ENCODE results near the gene APOC3.

APOC3 gene

GRCh38 chr11:116852261-116853031 lies 22.7 kb downstream of the APOC3 start:
- no peak for DNase-seq

GRCh38 chr11:116853461-116854073 lies 23.9 kb downstream of the APOC3 start:
- no peak for DNase-seq

- no peak for DNase-seq
Measured at GRCh38 chr11:116855413-116855812, 25.7 kb downstream of the APOC3 start.

GRCh38 chr11:116856423-116856822 lies 26.7 kb downstream of the APOC3 start:
- DNase-seq = no peak

- DNase-seq = no peak
Measured at GRCh38 chr11:116857316-116857715, 27.6 kb downstream of the APOC3 start.

DNA sequence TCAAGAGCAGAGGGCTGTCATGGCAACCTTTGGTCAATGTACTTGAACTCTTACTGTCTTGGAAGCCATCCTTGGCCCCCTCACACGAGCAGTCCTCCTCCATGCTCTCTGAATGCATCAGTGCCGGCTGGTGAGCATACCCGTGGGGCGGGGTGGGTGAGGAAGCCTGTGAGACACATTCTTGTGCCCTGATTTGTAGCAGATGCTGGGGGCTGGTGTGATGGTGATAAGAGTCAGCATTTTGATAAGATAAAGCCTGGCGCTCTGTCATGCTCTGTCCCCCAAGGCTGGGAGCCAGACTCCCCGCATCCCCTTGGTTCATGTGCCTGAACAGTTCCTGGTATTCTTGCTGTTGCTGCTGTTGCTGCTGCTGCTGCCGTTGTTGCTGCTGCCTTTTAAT lies 28.2 kb downstream of the APOC3 start:
- DNase-seq = no peak

DNA sequence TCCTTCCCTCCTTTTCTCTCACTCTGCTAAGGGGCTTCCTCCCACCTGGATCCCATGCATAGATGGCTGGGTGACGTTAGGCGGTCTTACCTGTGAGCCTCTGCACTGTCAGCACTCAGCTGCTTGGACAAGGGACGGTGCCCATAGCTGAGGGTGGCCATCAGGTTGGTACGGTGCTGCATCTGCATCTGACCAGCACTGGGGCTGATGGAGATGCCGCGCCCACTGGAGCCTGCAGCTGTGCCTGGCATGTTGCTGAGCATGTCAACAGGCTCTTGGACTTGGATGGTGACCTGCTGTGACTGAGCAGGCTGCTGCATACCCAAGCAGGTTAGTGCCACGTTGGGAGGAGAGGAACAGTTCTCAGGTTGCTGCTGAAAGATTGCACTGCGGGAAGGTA lies 29.5 kb downstream of the APOC3 start:
- DNase-seq = no peak

- no peak for DNase-seq
Measured at GRCh38 chr11:116860303-116860702, 30.6 kb downstream of the APOC3 start.

DNA sequence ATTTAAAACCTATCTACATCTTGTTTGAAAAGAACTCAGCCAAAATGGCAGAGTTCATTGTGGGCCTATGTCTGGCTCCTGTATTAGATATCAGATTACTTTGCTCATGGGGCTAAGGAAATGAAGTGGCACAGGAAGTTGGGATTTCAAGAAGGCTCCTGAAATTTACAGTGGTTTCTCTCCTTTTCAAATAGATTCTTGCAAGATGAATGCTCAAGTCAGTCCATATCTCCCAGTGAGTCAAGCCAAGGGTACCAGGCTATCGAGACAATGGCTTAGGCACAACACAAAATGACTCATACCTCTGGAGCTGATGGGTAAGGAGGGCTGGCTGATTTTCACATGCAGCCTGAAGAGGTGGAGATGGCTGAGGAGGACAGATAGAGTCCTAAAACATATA lies 31.8 kb downstream of the APOC3 start:
- DNase-seq = no peak

- no peak for DNase-seq
Measured at GRCh38 chr11:116862185-116862584, 32.5 kb downstream of the APOC3 start.

DNA sequence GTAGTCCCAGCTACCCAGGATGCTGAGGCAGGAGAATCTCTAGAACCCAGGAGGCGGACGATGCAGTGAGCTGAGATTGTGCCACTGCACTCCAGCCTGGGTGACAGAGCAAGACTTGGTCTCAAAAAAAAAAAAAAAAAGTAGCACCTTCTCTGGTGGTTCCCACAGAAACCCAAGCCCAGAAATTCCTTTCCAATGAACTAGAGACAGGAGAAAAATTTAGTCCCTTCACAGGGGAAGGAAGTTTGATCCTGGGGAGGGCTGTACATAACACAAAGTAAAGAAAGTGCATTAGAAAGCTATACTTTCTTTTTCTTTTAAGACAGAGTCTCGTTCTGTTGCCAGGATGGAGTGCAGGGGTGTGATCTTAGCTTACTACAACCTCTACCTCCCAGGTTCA lies 33.2 kb downstream of the APOC3 start:
- no peak for DNase-seq

DNA sequence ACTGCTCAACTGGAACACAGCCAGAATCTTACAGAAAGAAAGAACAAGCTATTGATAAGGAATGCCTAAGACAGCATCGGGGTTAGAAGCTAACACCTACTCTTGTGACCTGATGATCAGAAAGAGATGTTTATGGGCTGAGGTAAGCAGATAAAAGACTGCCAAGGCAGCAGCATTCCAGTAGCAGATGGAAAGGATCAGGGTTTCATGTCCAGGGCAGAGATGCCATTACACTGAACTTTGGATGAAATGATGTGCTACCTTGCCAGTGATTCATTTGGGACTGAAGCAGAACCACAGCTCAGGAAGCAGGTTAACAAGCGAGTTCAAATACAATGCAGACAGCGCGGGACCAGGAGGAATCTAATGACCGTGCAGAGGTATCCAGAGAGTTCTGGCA lies 34.8 kb downstream of the APOC3 start:
- no peak for DNase-seq

- no peak for DNase-seq
Measured at GRCh38 chr11:116865696-116866095, 36.0 kb downstream of the APOC3 start.

DNA sequence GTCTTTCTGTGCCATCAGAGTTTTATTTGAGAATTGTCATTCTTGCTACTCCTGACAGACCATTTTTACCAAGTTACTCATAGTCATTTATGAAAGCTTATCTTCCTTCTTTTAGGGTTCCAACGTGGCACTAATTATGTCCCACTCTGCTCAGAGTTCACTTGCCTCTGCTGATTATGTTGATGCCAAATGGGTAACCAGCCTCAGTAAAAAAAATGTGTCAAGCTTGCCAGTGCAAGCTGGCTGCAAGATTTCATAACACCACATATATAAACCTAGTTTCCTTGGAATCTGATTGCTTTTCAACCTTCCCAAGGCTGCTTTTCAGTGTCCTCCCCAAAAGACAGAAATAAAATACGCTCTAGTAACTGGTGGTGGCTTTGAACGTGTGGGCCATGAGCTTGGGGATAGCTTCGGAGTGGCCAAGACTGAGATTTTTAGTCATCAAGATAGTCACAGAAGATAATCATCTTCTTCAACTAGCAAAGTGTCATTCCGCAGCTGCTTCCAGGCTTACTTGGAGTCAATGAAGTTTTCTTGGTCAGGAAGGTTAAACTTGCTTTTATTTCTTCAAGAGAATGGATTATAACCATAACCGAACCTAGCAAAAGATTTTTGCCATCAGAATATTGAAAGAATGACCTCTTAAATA lies 37.2 kb downstream of the APOC3 start:
- DNase-seq = no peak

- DNase-seq = no peak
Measured at GRCh38 chr11:116867619-116868018, 37.9 kb downstream of the APOC3 start.

- no peak for DNase-seq
Measured at GRCh38 chr11:116868066-116868465, 38.4 kb downstream of the APOC3 start.

- DNase-seq = no peak
Measured at GRCh38 chr11:116869610-116870009, 39.9 kb downstream of the APOC3 start.

DNA sequence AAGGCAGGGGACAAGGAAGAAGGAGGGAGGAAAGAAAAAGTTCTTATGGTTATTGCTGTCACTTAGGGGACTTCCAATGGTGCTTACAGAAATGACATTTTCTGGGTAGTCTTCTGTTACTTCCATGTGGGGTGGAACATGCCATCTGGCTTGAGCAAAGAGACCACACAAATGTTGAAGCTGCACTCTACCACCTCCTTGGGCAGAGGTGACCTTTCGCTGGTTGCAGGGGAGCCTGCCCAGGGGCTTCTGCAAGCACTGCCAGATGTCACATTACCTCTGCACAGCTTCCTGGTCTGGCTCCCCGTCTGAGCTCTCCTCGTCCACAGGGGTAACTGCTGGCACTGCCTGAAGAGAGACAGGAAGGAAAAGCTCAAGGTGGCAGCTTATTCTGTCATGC lies 40.3 kb downstream of the APOC3 start:
- no peak for DNase-seq

DNA sequence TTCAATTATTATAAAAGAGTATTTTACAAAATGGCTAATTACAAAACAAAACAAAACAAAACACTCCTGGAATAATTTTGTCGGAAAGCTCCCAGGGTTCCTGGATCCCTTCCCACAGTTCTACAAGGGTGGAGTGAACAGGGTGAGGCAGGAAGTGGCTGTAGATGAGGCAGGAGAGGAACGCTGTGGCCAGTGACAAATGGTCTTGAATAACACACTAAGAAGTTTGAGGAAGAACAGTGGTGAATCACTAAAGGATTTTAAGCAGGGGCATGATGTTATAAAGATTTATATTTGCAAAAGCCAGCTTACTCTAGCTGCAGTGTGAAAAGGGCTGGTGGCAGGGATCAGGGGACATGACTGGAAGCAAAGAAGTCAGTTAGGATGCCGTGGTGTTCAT lies 41.5 kb downstream of the APOC3 start:
- no peak for DNase-seq

DNA sequence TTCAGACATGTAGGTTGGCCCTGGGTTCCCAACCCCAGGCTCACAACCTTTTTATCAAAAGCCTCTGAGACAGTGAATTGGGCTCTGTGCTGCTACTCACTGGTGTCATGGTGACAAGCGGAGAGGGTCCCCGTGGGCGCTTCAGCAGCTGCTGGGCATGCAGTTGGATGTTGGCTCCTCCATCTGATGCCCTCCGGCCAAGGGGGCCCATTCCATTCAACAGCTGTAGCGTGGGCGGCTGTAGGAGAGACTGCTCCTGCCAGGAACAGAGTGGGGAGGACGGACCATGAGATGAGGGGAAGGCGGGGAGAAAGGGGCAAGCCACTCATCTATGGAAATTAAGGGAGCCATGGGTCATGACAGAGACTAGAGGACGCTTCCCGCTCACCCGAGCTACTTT lies 43.7 kb downstream of the APOC3 start:
- no peak for DNase-seq

- no peak for DNase-seq
Measured at GRCh38 chr11:116874251-116874650, 44.5 kb downstream of the APOC3 start.

GRCh38 chr11:116875194-116875593 lies 45.5 kb downstream of the APOC3 start:
- no peak for DNase-seq

- no peak for DNase-seq
Measured at GRCh38 chr11:116876656-116877055, 46.9 kb downstream of the APOC3 start.
